ENCODE data around the gene DCST2. TPM values are rescaled to one million over a fixed set of nuclear protein-coding genes. Genes with fewer than 3 reads are reported as not detected.

DCST2 gene
- polyA plus RNA-seq, 3 donors: 2.6 TPM; not detected in 2

DNA sequence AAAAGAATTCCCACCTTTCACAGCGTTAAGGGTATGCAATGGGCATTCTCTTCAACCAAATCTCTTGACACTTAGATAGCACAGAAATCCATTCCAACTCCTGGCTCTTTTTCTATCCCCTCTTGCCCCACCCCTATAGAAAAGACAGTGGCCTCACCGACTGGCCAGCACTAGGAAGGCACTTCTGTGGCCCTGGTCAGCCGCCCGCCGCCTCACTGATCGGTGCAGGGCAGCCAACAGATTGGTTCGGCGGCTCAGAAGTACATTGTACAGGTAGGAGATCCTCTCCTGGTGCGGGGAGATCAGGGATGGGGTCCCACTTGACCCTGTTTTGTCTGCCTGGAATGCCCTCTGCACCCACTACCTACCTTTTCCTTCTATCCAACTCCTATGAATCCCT, 9.3 kb downstream of the DCST2 start:
- TF ChIP-seq, protein P1, sequence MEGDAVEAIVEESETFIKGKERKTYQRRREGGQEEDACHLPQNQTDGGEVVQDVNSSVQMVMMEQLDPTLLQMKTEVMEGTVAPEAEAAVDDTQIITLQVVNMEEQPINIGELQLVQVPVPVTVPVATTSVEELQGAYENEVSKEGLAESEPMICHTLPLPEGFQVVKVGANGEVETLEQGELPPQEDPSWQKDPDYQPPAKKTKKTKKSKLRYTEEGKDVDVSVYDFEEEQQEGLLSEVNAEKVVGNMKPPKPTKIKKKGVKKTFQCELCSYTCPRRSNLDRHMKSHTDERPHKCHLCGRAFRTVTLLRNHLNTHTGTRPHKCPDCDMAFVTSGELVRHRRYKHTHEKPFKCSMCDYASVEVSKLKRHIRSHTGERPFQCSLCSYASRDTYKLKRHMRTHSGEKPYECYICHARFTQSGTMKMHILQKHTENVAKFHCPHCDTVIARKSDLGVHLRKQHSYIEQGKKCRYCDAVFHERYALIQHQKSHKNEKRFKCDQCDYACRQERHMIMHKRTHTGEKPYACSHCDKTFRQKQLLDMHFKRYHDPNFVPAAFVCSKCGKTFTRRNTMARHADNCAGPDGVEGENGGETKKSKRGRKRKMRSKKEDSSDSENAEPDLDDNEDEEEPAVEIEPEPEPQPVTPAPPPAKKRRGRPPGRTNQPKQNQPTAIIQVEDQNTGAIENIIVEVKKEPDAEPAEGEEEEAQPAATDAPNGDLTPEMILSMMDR (IDR thresholded peaks at IDR 0.05): no peak
- H3K9me3 ChIP-seq (replicated peaks in 1 of 2; ENCODE audit: control insufficient read depth in 1 of 2, insufficient read depth in 1 of 2, low read length in 2 of 2): no peaks in the 10 kb centered on the region
- no peak for DNase-seq
- H3K27ac ChIP-seq (ENCODE audit: low read depth in 1 of 2, low read length in 2 of 2): no peak overlapping the region
- H4K20me1 ChIP-seq (ENCODE audit: insufficient read depth, low read length): peaks cover 26% of the 10 kb centered on the region
- no peak overlapping the region for H3K9ac ChIP-seq (ENCODE audit: insufficient read depth, low read length, poor library complexity, severe bottlenecking)
- H3K36me3 ChIP-seq (replicated peaks in 1 of 2; ENCODE audit: control insufficient read depth in 1 of 2, insufficient read depth in 2 of 2, low read length in 2 of 2): peaks cover 2% of the 10 kb centered on the region in 2 donors
- no peak overlapping the region for H3K4me2 ChIP-seq (replicated peaks; ENCODE audit: extremely low read depth, low read length, poor library complexity, severe bottlenecking)
- peaks cover 0 to 9% (median 5%) of the 10 kb centered on the region in 3 donors for H3K27me3 Mint-ChIP-seq (ENCODE audit: low read depth in 3 of 3)
- H3K4me1 Mint-ChIP-seq: peaks cover 48% of the 10 kb centered on the region
- H3K36me3 Mint-ChIP-seq: peaks cover 8 to 9% of the 10 kb centered on the region in 2 donors
- H3K27ac Mint-ChIP-seq: peak overlapping the region in 1 of 7 donors; percentile 53
- H3K4me3 ChIP-seq (replicated peaks in 1 of 3; ENCODE audit: low read depth in 2 of 3, low read length in 3 of 3): no peak overlapping the region
- WGBS (ENCODE audit: insufficient coverage): 94% methylated on average over 4 of the region's 9 CpGs
- no peak overlapping the region for H3K4me3 Mint-ChIP-seq
- H3K4me1 ChIP-seq (ENCODE audit: control insufficient read depth in 1 of 2, insufficient read depth in 2 of 2, low read length in 2 of 2): peaks cover 20 to 26% of the 10 kb centered on the region in 2 donors
- H3K27me3 ChIP-seq (ENCODE audit: control insufficient read depth in 2 of 2, insufficient read depth in 2 of 2, low read length in 2 of 2): no peaks in the 10 kb centered on the region
- H3K9me3 Mint-ChIP-seq: peaks cover 0 to 2% (median 0%) of the 10 kb centered on the region in 7 donors
- intact Hi-C loops (cut with micrococcal nuclease): no loop called here
- no peak overlapping the region for H2AFZ ChIP-seq (ENCODE audit: insufficient read depth, low read depth, low read length, poor library complexity, severe bottlenecking)
- no peaks in the 10 kb centered on the region for H3K79me2 ChIP-seq (ENCODE audit: insufficient read depth, low read length)

- Mint-ChIP-seq H3K27me3 (ENCODE audit: low read depth in 3 of 3) (peaks cover 0 to 9% (median 5%) of the 10 kb centered on the region in 3 donors), H3K36me3 (peaks cover 12 to 15% of the 10 kb centered on the region in 2 donors), H3K27ac (no peak overlapping the region), H3K4me1 (peaks cover 44% of the 10 kb centered on the region), H3K4me3 (no peak overlapping the region), H3K9me3 (peaks cover 0 to 2% (median 0%) of the 10 kb centered on the region in 7 donors)
- Histone ChIP-seq H3K4me2 (replicated peaks; ENCODE audit: extremely low read depth, low read length, poor library complexity, severe bottlenecking) (no peak overlapping the region), H3K9me3 (replicated peaks in 1 of 2; ENCODE audit: control insufficient read depth in 1 of 2, insufficient read depth in 1 of 2, low read length in 2 of 2) (no peaks in the 10 kb centered on the region), H2AFZ (ENCODE audit: insufficient read depth, low read depth, low read length, poor library complexity, severe bottlenecking) (no peak overlapping the region), H4K20me1 (ENCODE audit: insufficient read depth, low read length) (peaks cover 33% of the 10 kb centered on the region), H3K9ac (ENCODE audit: insufficient read depth, low read length, poor library complexity, severe bottlenecking) (no peak overlapping the region), H3K79me2 (ENCODE audit: insufficient read depth, low read length) (no peaks in the 10 kb centered on the region), H3K27me3 (ENCODE audit: control insufficient read depth in 2 of 2, insufficient read depth in 2 of 2, low read length in 2 of 2) (no peaks in the 10 kb centered on the region), H3K36me3 (replicated peaks in 1 of 2; ENCODE audit: control insufficient read depth in 1 of 2, insufficient read depth in 2 of 2, low read length in 2 of 2) (peaks cover 9% of the 10 kb centered on the region in 2 donors), H3K4me1 (ENCODE audit: control insufficient read depth in 1 of 2, insufficient read depth in 2 of 2, low read length in 2 of 2) (peaks cover 13 to 19% of the 10 kb centered on the region in 2 donors), H3K4me3 (replicated peaks in 1 of 3; ENCODE audit: low read depth in 2 of 3, low read length in 3 of 3) (no peak overlapping the region), H3K27ac (ENCODE audit: low read depth in 1 of 2, low read length in 2 of 2) (no peak overlapping the region)
- TF ChIP-seq, protein P1 (IDR thresholded peaks at IDR 0.05): no peak
- WGBS (ENCODE audit: insufficient coverage): 93% methylated on average over 4 of the region's 5 CpGs
- no peak for DNase-seq
- intact Hi-C loops (cut with micrococcal nuclease): no loop called here
Observed at GRCh38 chr1:155023627-155024026, 10.0 kb downstream of the DCST2 start.
